ENCODE measurements around the gene ITPKB.
"Not testable (repeated sequence)": the region's sequence is repeated elsewhere in the genome, so short reads cannot be mapped to it uniquely, and the experiment has no call there.

ITPKB gene

GRCh38 chr1:226601456-226601855 is 137.6 kb downstream of the ITPKB start:
- Histone ChIP-seq H3K4me1 (ENCODE audit: insufficient read depth, low read length) (peaks cover 15% of the 10 kb centered on the region; the same call in 1 of the 2 replicates), H3K27me3 (ENCODE audit: insufficient read depth, low read length) (no peaks in the 10 kb centered on the region)
- 90% methylated on average over 9 of the region's 9 CpGs for WGBS

GRCh38 chr1:226600254-226600653 is 138.8 kb downstream of the ITPKB start:
- Histone ChIP-seq H3K27me3 (ENCODE audit: insufficient read depth, low read length) (no peaks in the 10 kb centered on the region), H3K27ac (ENCODE audit: low read depth, low read length) (no peak overlapping the region), H3K9ac (ENCODE audit: low read depth, low read length) (no peak overlapping the region), H3K9me3 (ENCODE audit: insufficient read depth, low read depth, low read length) (no peaks in the 10 kb centered on the region), H3K36me3 (ENCODE audit: insufficient read depth, low read length) (no peaks in the 10 kb centered on the region), H3K4me1 (ENCODE audit: insufficient read depth, low read length) (peaks cover 11% of the 10 kb centered on the region; the same call in 1 of the 2 replicates), H3K4me3 (ENCODE audit: low read length) (no peak overlapping the region)
- 85% methylated on average over 4 of the region's 4 CpGs for WGBS

More at GRCh38 chr1:226601456-226601855, 137.6 kb downstream of the ITPKB start:
- H3K36me3 ChIP-seq (ENCODE audit: insufficient read depth, low read length): no peaks in the 10 kb centered on the region
- H3K27ac ChIP-seq (ENCODE audit: low read depth, low read length): no peak overlapping the region
- no peak overlapping the region for H3K9ac ChIP-seq (ENCODE audit: low read depth, low read length)
- no peak overlapping the region for H3K4me3 ChIP-seq (ENCODE audit: low read length)
- no peaks in the 10 kb centered on the region for H3K9me3 ChIP-seq (ENCODE audit: insufficient read depth, low read depth, low read length)

GRCh38 chr1:226599636-226600238 is 139.3 kb downstream of the ITPKB start:
- Histone ChIP-seq H3K4me1 (ENCODE audit: insufficient read depth, low read length) (peaks cover 6% of the 10 kb centered on the region; the same call in 1 of the 2 replicates), H3K9ac (ENCODE audit: low read depth, low read length) (no peak overlapping the region), H3K27ac (ENCODE audit: low read depth, low read length) (no peak overlapping the region), H3K9me3 (ENCODE audit: insufficient read depth, low read depth, low read length) (no peaks in the 10 kb centered on the region), H3K36me3 (ENCODE audit: insufficient read depth, low read length) (no peaks in the 10 kb centered on the region), H3K4me3 (ENCODE audit: low read length) (no peak overlapping the region), H3K27me3 (ENCODE audit: insufficient read depth, low read length) (no peaks in the 10 kb centered on the region)

GRCh38 chr1:226598955-226599354 is 140.1 kb downstream of the ITPKB start:
- WGBS: 90% methylated on average over 3 of the region's 3 CpGs
- H3K36me3 ChIP-seq (ENCODE audit: insufficient read depth, low read length); H3K27ac ChIP-seq (ENCODE audit: low read depth, low read length); H3K27me3 ChIP-seq (ENCODE audit: insufficient read depth, low read length); H3K4me1 ChIP-seq (ENCODE audit: insufficient read depth, low read length); H3K9me3 ChIP-seq (ENCODE audit: insufficient read depth, low read depth, low read length); H3K4me3 ChIP-seq (ENCODE audit: low read length); H3K9ac ChIP-seq (ENCODE audit: low read depth, low read length): not testable (repeated sequence)

- Histone ChIP-seq H3K27me3 (ENCODE audit: insufficient read depth, low read length) (no peaks in the 10 kb centered on the region), H3K36me3 (ENCODE audit: insufficient read depth, low read length) (no peaks in the 10 kb centered on the region), H3K9ac (ENCODE audit: low read depth, low read length) (no peak overlapping the region), H3K9me3 (ENCODE audit: insufficient read depth, low read depth, low read length) (no peaks in the 10 kb centered on the region), H3K4me1 (ENCODE audit: insufficient read depth, low read length) (no peaks in the 10 kb centered on the region; the same call in 1 of the 2 replicates), H3K4me3 (ENCODE audit: low read length) (no peak overlapping the region), H3K27ac (ENCODE audit: low read depth, low read length) (no peak overlapping the region)
- WGBS: 86% methylated on average over 2 of the region's 2 CpGs
Observed at GRCh38 chr1:226598455-226598849, 140.6 kb downstream of the ITPKB start.

- WGBS: 90% methylated on average over 5 of the region's 5 CpGs
- Histone ChIP-seq H3K9ac (ENCODE audit: low read depth, low read length) (no peak overlapping the region), H3K9me3 (ENCODE audit: insufficient read depth, low read depth, low read length) (no peaks in the 10 kb centered on the region), H3K27ac (ENCODE audit: low read depth, low read length) (no peak overlapping the region), H3K27me3 (ENCODE audit: insufficient read depth, low read length) (no peaks in the 10 kb centered on the region), H3K36me3 (ENCODE audit: insufficient read depth, low read length) (no peaks in the 10 kb centered on the region), H3K4me1 (ENCODE audit: insufficient read depth, low read length) (no peaks in the 10 kb centered on the region; the same call in 1 of the 2 replicates), H3K4me3 (ENCODE audit: low read length) (no peak overlapping the region)
Observed at GRCh38 chr1:226597616-226598454, 141.2 kb downstream of the ITPKB start.

- WGBS: 92% methylated on average over 16 of the region's 16 CpGs
- Histone ChIP-seq H3K27me3 (ENCODE audit: insufficient read depth, low read length) (no peaks in the 10 kb centered on the region), H3K27ac (ENCODE audit: low read depth, low read length) (no peak overlapping the region), H3K9ac (ENCODE audit: low read depth, low read length) (no peak overlapping the region), H3K36me3 (ENCODE audit: insufficient read depth, low read length) (no peaks in the 10 kb centered on the region), H3K4me3 (ENCODE audit: low read length) (no peak overlapping the region), H3K9me3 (ENCODE audit: insufficient read depth, low read depth, low read length) (no peaks in the 10 kb centered on the region), H3K4me1 (ENCODE audit: insufficient read depth, low read length) (no peaks in the 10 kb centered on the region)
Observed at GRCh38 chr1:226596531-226597165, 142.4 kb downstream of the ITPKB start.

GRCh38 chr1:226593541-226593940 is 145.5 kb downstream of the ITPKB start:
- no peak overlapping the region for H3K4me3 ChIP-seq (ENCODE audit: low read length)
- H3K9me3 ChIP-seq (ENCODE audit: insufficient read depth, low read depth, low read length): no peaks in the 10 kb centered on the region
- H3K27me3 ChIP-seq (ENCODE audit: insufficient read depth, low read length): no peaks in the 10 kb centered on the region
- no peak overlapping the region for H3K9ac ChIP-seq (ENCODE audit: low read depth, low read length)
- 0 out of 2 replicates have a peak, but pooled peaks cover 3% of the 10 kb centered on the region for H3K4me1 ChIP-seq (ENCODE audit: insufficient read depth, low read length)
- 81% methylated on average over 8 of the region's 8 CpGs for WGBS
- H3K27ac ChIP-seq (ENCODE audit: low read depth, low read length): no peak overlapping the region
- H3K36me3 ChIP-seq (ENCODE audit: insufficient read depth, low read length): no peaks in the 10 kb centered on the region

- Histone ChIP-seq H3K4me1 (ENCODE audit: insufficient read depth, low read length) (0 out of 2 replicates have a peak, but pooled peaks cover 3% of the 10 kb centered on the region), H3K9me3 (ENCODE audit: insufficient read depth, low read depth, low read length) (no peaks in the 10 kb centered on the region), H3K27ac (ENCODE audit: low read depth, low read length) (no peak overlapping the region), H3K27me3 (ENCODE audit: insufficient read depth, low read length) (no peaks in the 10 kb centered on the region), H3K36me3 (ENCODE audit: insufficient read depth, low read length) (no peaks in the 10 kb centered on the region), H3K4me3 (ENCODE audit: low read length) (no peak overlapping the region), H3K9ac (ENCODE audit: low read depth, low read length) (no peak overlapping the region)
- 80% methylated on average over 7 of the region's 7 CpGs for WGBS
Observed at GRCh38 chr1:226590614-226591013, 148.5 kb downstream of the ITPKB start.

- H3K27me3 ChIP-seq (ENCODE audit: insufficient read depth, low read length): no peaks in the 10 kb centered on the region
- WGBS: 77% methylated on average over 11 of the region's 11 CpGs
- H3K36me3 ChIP-seq (ENCODE audit: insufficient read depth, low read length): no peaks in the 10 kb centered on the region
Observed at GRCh38 chr1:226589008-226589733, 149.9 kb downstream of the ITPKB start.

More at GRCh38 chr1:226589008-226589733, 149.9 kb downstream of the ITPKB start:
- H3K9me3 ChIP-seq (ENCODE audit: insufficient read depth, low read depth, low read length): no peaks in the 10 kb centered on the region
- H3K9ac ChIP-seq (ENCODE audit: low read depth, low read length): no peak overlapping the region
- 0 out of 2 replicates have a peak, but pooled peaks cover 3% of the 10 kb centered on the region for H3K4me1 ChIP-seq (ENCODE audit: insufficient read depth, low read length)
- H3K27ac ChIP-seq (ENCODE audit: low read depth, low read length): no peak overlapping the region
- no peak overlapping the region for H3K4me3 ChIP-seq (ENCODE audit: low read length)
